IMR-90 (cell line): Measurements from ENCODE around the gene SESN2. TPM values are rescaled to one million over a fixed set of nuclear protein-coding genes. Genes with fewer than 3 reads are reported as not detected.

Experiments used
- ATAC-seq: fragments of 200-7000 bp; cut with Tn5 transposase; 2 replicates; pipeline ENCODE4 v1.9.1; 2020; ENCODE audit warnings: low read depth, mild to moderate bottlenecking, moderate library complexity
- BruUV-seq: library from RNA; stranded (reverse); fragments of 400-500 nt; replicated peaks from 2 replicates; lab custom pipeline; 2021; lab: Mats Ljungman, UMichigan
- CTCF ChIA-PET: fragments of 300-600 bp; formaldehyde crosslinking; extraction: SDS; loops from one replicate; lab custom pipeline; 2021; ENCODE audit warnings: antibody characterized with exemption; lab: Yijun Ruan, JAX
- POLR2A ChIA-PET: fragments of 300-600 bp; sonication (Branson Sonifier 250); formaldehyde crosslinking; loops from one replicate; lab custom pipeline; 2022; ENCODE audit warnings: antibody characterized with exemption; ENCODE audit not compliant: unreplicated experiment; lab: Charles Lee
- DNase-seq: peaks from one replicate; pipeline ENCODE4 v3.0.0; 2013
- H2AFZ ChIP-seq: replicated peaks from 2 replicates; pipeline ENCODE3; 2013; ENCODE audit warnings: low read length, mild to moderate bottlenecking; ENCODE audit not compliant: poor library complexity
- H2AK5ac ChIP-seq: 2 replicates; pipeline ENCODE4 v1.6.1; 2013; ENCODE audit warnings: low read depth, low read length, inconsistent platforms
- H2AK9ac ChIP-seq: replicated peaks from 2 replicates; pipeline ENCODE3; 2013; ENCODE audit warnings: mild to moderate bottlenecking, low read depth, low read length, moderate library complexity; ENCODE audit not compliant: poor library complexity
- H2BK120ac ChIP-seq: 2 replicates; pipeline ENCODE4 v1.6.1; 2013; ENCODE audit warnings: low read depth, low read length, inconsistent platforms
- H2BK15ac ChIP-seq: 3 replicates; pipeline ENCODE4 v1.6.1; 2013; ENCODE audit warnings: low read depth, low read length, inconsistent platforms
- H2BK20ac ChIP-seq: 2 replicates; pipeline ENCODE4 v1.6.1; 2013; ENCODE audit warnings: low read depth, mild to moderate bottlenecking, inconsistent platforms, low read length, moderate library complexity
- H2BK5ac ChIP-seq: 2 replicates; pipeline ENCODE4 v1.6.1; 2013; ENCODE audit warnings: mild to moderate bottlenecking, low read depth, low read length, inconsistent platforms; ENCODE audit not compliant: poor library complexity, severe bottlenecking
- H3K14ac ChIP-seq: replicated peaks from 2 replicates; pipeline ENCODE4 v1.6.1; 2013; ENCODE audit warnings: low read depth, low read length, inconsistent platforms
- H3K18ac ChIP-seq: 2 replicates; pipeline ENCODE4 v1.6.1; 2013; ENCODE audit warnings: low read depth, low read length, control low read depth
- H3K23ac ChIP-seq: 2 replicates; pipeline ENCODE4 v1.6.1; 2013; ENCODE audit warnings: low read depth, low read length, inconsistent platforms
- H3K27ac ChIP-seq: 2 replicates; pipeline ENCODE4 v1.5.1; 2013; ENCODE audit warnings: mild to moderate bottlenecking, control low read depth, low read length; ENCODE audit not compliant: insufficient read depth
- H3K27me3 ChIP-seq: 2 replicates; pipeline ENCODE4 v1.6.1; 2013; ENCODE audit warnings: low read length; ENCODE audit not compliant: control insufficient read depth, insufficient read depth
- H3K36me3 ChIP-seq: 2 replicates; pipeline ENCODE4 v1.6.1; 2013; ENCODE audit warnings: low read length, mixed read lengths; ENCODE audit not compliant: control insufficient read depth, insufficient read depth
- H3K4ac ChIP-seq: 2 replicates; pipeline ENCODE4 v1.6.1; 2013; ENCODE audit warnings: low read depth, low read length, inconsistent platforms
- H3K4me1 ChIP-seq: 2 replicates; pipeline ENCODE4 v1.6.1; 2013; ENCODE audit warnings: low read length, mixed read lengths; ENCODE audit not compliant: control insufficient read depth, insufficient read depth
- H3K4me2 ChIP-seq: 2 replicates; pipeline ENCODE4 v1.6.1; 2013; ENCODE audit warnings: low read depth, mild to moderate bottlenecking, control low read depth, low read length, moderate library complexity
- H3K4me3 ChIP-seq: 2 replicates; pipeline ENCODE4 v1.5.1; 2013; ENCODE audit warnings: low read depth, mild to moderate bottlenecking, control low read depth, low read length, moderate library complexity; ENCODE audit not compliant: insufficient read depth
- H3K56ac ChIP-seq: 2 replicates; pipeline ENCODE4 v1.6.1; 2013; ENCODE audit warnings: low read length, inconsistent platforms; ENCODE audit not compliant: insufficient read depth; ENCODE audit errors: extremely low read depth
- H3K79me1 ChIP-seq, 2 experiments: 2 replicates each; pipeline ENCODE4 v1.6.1; 2013; ENCODE audit warnings: low read length in 2 of 2, inconsistent platforms in 1 of 2, low read depth in 1 of 2
- H3K9ac ChIP-seq: 2 replicates; pipeline ENCODE4 v1.6.1; 2013; ENCODE audit warnings: low read depth, low read length, control low read depth
- H3K9me1 ChIP-seq: 2 replicates; pipeline ENCODE4 v1.6.1; 2013; ENCODE audit warnings: low read length, inconsistent platforms; ENCODE audit not compliant: insufficient read depth
- H3K9me3 ChIP-seq: 2 replicates; pipeline ENCODE4 v1.6.1; 2013; ENCODE audit warnings: low read length; ENCODE audit not compliant: control insufficient read depth, insufficient read depth
- H4K20me1 ChIP-seq: 2 replicates; pipeline ENCODE4 v1.6.1; 2013; ENCODE audit warnings: low read length, inconsistent platforms; ENCODE audit not compliant: insufficient read depth
- H4K5ac ChIP-seq: 2 replicates; pipeline ENCODE4 v1.6.1; 2013; ENCODE audit warnings: mild to moderate bottlenecking, low read depth, low read length, control low read depth
- H4K8ac ChIP-seq, 2 experiments: 2 replicates each; pipeline ENCODE4 v1.6.1; 2013; ENCODE audit warnings: low read depth in 2 of 2, low read length in 2 of 2, control low read depth in 1 of 2, inconsistent platforms in 1 of 2
- H4K91ac ChIP-seq: 2 replicates; pipeline ENCODE4 v1.6.1; 2013; ENCODE audit warnings: low read depth, low read length, inconsistent platforms; ENCODE audit not compliant: insufficient read depth
- CEBPB ChIP-seq: IDR thresholded peaks from 2 replicates; pipeline ENCODE4 v1.6.1; 2012; ENCODE audit warnings: low read depth, low read length, improper control_type of control experiment
- MXI1 ChIP-seq: IDR thresholded peaks from 2 replicates; pipeline ENCODE4 v1.6.1; 2012; ENCODE audit warnings: low read depth, mild to moderate bottlenecking, low read length, moderate library complexity, borderline replicate concordance
- NFE2L2 ChIP-seq: fragments of 150-350 bp; IDR thresholded peaks from 2 replicates; pipeline ENCODE4 v1.6.1; 2016; ENCODE audit warnings: low read depth, mild to moderate bottlenecking, low read length
- RCOR1 ChIP-seq: IDR thresholded peaks from 2 replicates; pipeline ENCODE4 v1.6.1; 2012; ENCODE audit warnings: mild to moderate bottlenecking, low read length, improper control_type of control experiment; ENCODE audit not compliant: insufficient replicate concordance
- RFX5 ChIP-seq: IDR thresholded peaks from 2 replicates; pipeline ENCODE4 v1.8.0; 2012; ENCODE audit warnings: low read depth, mild to moderate bottlenecking, low read length, moderate library complexity
- WGBS, 2 experiments: methylation state at CpG; one replicate each; pipeline versions ENCODE4 v1.1.5 to v1.1.7; 2013; ENCODE audit warnings: missing lambda C conversion rate in 2 of 2; ENCODE audit not compliant: insufficient read length in 1 of 2; ENCODE audit errors: extremely low coverage in 2 of 2; 5-methylcytosine and 5-hydroxymethylcytosine counted together
- dilution Hi-C: fragments of 300-500 bp; cut with HindIII; formaldehyde crosslinking; loops from one replicate; pipeline ENCODE4 v1.14.3; 2018; ENCODE audit warnings: low sequenced_read_pairs; ENCODE audit not compliant: unreplicated experiment
- in situ Hi-C: fragments of 300-500 bp; cut with MboI; formaldehyde crosslinking; loops from 3 replicates; pipeline ENCODE4 v1.14.3; 2019; ENCODE audit warnings: low sequenced_read_pairs, inconsistent platforms, mixed read lengths
- intact Hi-C: fragments of 100-400 bp; cut with micrococcal nuclease; formaldehyde crosslinking; loops from 2 replicates; pipeline ENCODE4 v1.10.0; 2022
- polyA plus RNA-seq, 3 experiments: library from polyadenylated mRNA; depleted of rRNA; stranded (reverse); fragments of >200 nt; gene quantifications; 2 replicates each; pipeline ENCODE4 v1.2.3, GENCODE V29; 2012; ENCODE audit warnings: low replicate concordance in 1 of 3
- total RNA-seq: library from RNA; depleted of rRNA; stranded (reverse); fragments of >200 nt; gene quantifications from 2 replicates; pipeline ENCODE4 v1.2.3, GENCODE V29; 2012

Gene SESN2
- total and polyA plus RNA-seq, 2 of the 4 experiments (the other 2 are of a cell fraction), result 10.2 to 20.9 TPM

GRCh38 chr1:28235755-28236655, 23.3 kb upstream of the SESN2 start, which contains the start of gene ATP5IF1 (continued):
- TF ChIP-seq RCOR1 (no peak), RFX5 (no peak), NFE2L2 (no peak)

- Histone ChIP-seq H3K4me2 (peak overlapping the region; percentile 97), H2AFZ (peak overlapping the region; percentile 97), H2BK20ac (no peak overlapping the region), H2AK5ac (peak overlapping the region; percentile 59), H3K9me3 (no peaks in the 10 kb centered on the region), H3K14ac (peak overlapping the region; percentile 88), H4K20me1 (peaks cover 7% of the 10 kb centered on the region; the same call in 1 of the 2 replicates), H4K8ac (peak overlapping the region in 1 of 2 experiments; percentile 85; a peak in 2 of 4 replicates), H3K4me3 (peak overlapping the region; percentile 78), H3K4ac (peak overlapping the region; percentile 75), H3K18ac (no peak overlapping the region), H2BK5ac (peak overlapping the region; percentile 82), H4K91ac (peak overlapping the region; percentile 75; the same call in 1 of the 2 replicates), H3K27ac (peak overlapping the region; percentile 65), H3K79me1 (peaks cover 24 to 34% of the 10 kb centered on the region in 2 experiments), H3K36me3 (peaks cover 2% of the 10 kb centered on the region), H3K23ac (peak overlapping the region; percentile 92), H3K27me3 (no peaks in the 10 kb centered on the region), H3K9ac (peak overlapping the region; percentile 87), H3K4me1 (peaks cover 2% of the 10 kb centered on the region), H2BK15ac (no peak overlapping the region), H4K5ac (no peak overlapping the region), H2AK9ac (peak overlapping the region; percentile 96), H3K56ac (peak overlapping the region; percentile 68; the same call in 1 of the 2 replicates), H2BK120ac (no peak overlapping the region), H3K9me1 (peaks cover 16% of the 10 kb centered on the region; the same call in 1 of the 2 replicates)
- no peak for ATAC-seq
- no peak for TF ChIP-seq CEBPB
- peak; percentile 9; the same call in 1 of the 2 replicates for TF ChIP-seq MXI1
- intact Hi-C loops, result no loop called here
- in situ Hi-C loops, result no loop called here
- dilution Hi-C loops, result no loop called here
- DNase-seq, result no peak
- 2% methylated on average over 8 of the region's 20 CpGs; no CpG with 5 or more reads in 1 of the 2 experiments for WGBS, 2 experiments
- BruUV-seq, result no TSS peak
- CTCF ChIA-PET, result no interaction called here
- POLR2A ChIA-PET, result no interaction called here
Measured at GRCh38 chr1:28236656-28237322, 22.5 kb upstream of the SESN2 start.
